ENCODE results near the gene TNFRSF1A.

The TNFRSF1A gene

GRCh38 chr12:6323995-6324711 lies 17.7 kb downstream of the TNFRSF1A start:
- Histone ChIP-seq H2BK5ac (ENCODE audit: low read depth, low read length, poor library complexity) (peak overlapping the region; percentile 54), H3K27ac (ENCODE audit: low read depth, low read length) (peak overlapping the region; percentile 77), H4K91ac (ENCODE audit: low read depth, low read length) (peak overlapping the region; percentile 80), H3K36me3 (ENCODE audit: control insufficient read depth in 1 of 2, insufficient read depth in 2 of 2, low read length in 2 of 2) (peaks cover 17 to 24% of the 10 kb centered on the region in 2 experiments), H3K79me1 (ENCODE audit: low read length) (peaks cover 6% of the 10 kb centered on the region), H3K23ac (ENCODE audit: low read length) (no peak overlapping the region), H3K4me1 (ENCODE audit: control insufficient read depth in 1 of 2, insufficient read depth in 2 of 2, low read length in 2 of 2) (peaks cover 14 to 16% of the 10 kb centered on the region in 2 experiments), H2BK12ac (ENCODE audit: low read length) (peak overlapping the region; percentile 62), H3K79me2 (ENCODE audit: control insufficient read depth, insufficient read depth, low read length, poor library complexity) (peaks cover 3% of the 10 kb centered on the region), H3K9me3 (ENCODE audit: insufficient read depth, low read depth, low read length) (peaks cover 3% of the 10 kb centered on the region), H2AFZ (ENCODE audit: insufficient read depth, low read length, poor library complexity) (peak overlapping the region; percentile 32), H3K4me2 (ENCODE audit: low read length) (peak overlapping the region; percentile 23), H2AK5ac (ENCODE audit: low read length) (peak overlapping the region; percentile 49), H3K4me3 (ENCODE audit: low read depth, low read length) (no peak overlapping the region), H3K9ac (ENCODE audit: low read length) (peak overlapping the region; percentile 3), H3K27me3 (ENCODE audit: insufficient read depth, low read length) (no peaks in the 10 kb centered on the region), H2BK120ac (ENCODE audit: insufficient read depth, low read length, poor library complexity) (peak overlapping the region; percentile 40), H4K12ac (ENCODE audit: low read depth, low read length) (no peak overlapping the region), H3K4ac (ENCODE audit: low read depth, low read length) (no peak overlapping the region), H4K8ac (ENCODE audit: low read depth, low read length) (peak overlapping the region; percentile 75), H3K18ac (ENCODE audit: low read length) (no peak overlapping the region), H3K14ac (ENCODE audit: low read length) (peak overlapping the region; percentile 69)
- DNase-seq, result no peak
- no CpG with 5 or more reads among the region's 19 CpGs for WGBS (ENCODE audit: extremely low coverage, insufficient coverage, insufficient read length)

- H3K9ac ChIP-seq (ENCODE audit: low read length), result no peak overlapping the region
- H3K23ac ChIP-seq (ENCODE audit: low read length), result no peak overlapping the region
- peak overlapping the region; percentile 23 for H3K4me2 ChIP-seq (ENCODE audit: low read length)
- H4K91ac ChIP-seq (ENCODE audit: low read depth, low read length), result peak overlapping the region; percentile 80
- H2BK5ac ChIP-seq (ENCODE audit: low read depth, low read length, poor library complexity), result peak overlapping the region; percentile 54
- H2AFZ ChIP-seq (ENCODE audit: insufficient read depth, low read length, poor library complexity), result peak overlapping the region; percentile 32
- H3K18ac ChIP-seq (ENCODE audit: low read length), result peak overlapping the region; percentile 54
- H3K79me2 ChIP-seq (ENCODE audit: control insufficient read depth, insufficient read depth, low read length, poor library complexity), result peaks cover 3% of the 10 kb centered on the region
- peaks cover 5% of the 10 kb centered on the region for H3K9me3 ChIP-seq (ENCODE audit: insufficient read depth, low read depth, low read length)
- WGBS (ENCODE audit: extremely low coverage, insufficient coverage, insufficient read length), result no CpG with 5 or more reads among the region's 14 CpGs
- peak overlapping the region; percentile 67 for H4K12ac ChIP-seq (ENCODE audit: low read depth, low read length)
- DNase-seq, result peak; percentile 72 to 81
- peak overlapping the region; percentile 69 for H3K14ac ChIP-seq (ENCODE audit: low read length)
- peak overlapping the region; percentile 75 for H4K8ac ChIP-seq (ENCODE audit: low read depth, low read length)
- H3K36me3 ChIP-seq (ENCODE audit: control insufficient read depth in 1 of 2, insufficient read depth in 2 of 2, low read length in 2 of 2), result peaks cover 13 to 21% of the 10 kb centered on the region in 2 experiments
- H2BK12ac ChIP-seq (ENCODE audit: low read length), result peak overlapping the region; percentile 62
- peak overlapping the region; percentile 77 for H3K27ac ChIP-seq (ENCODE audit: low read depth, low read length)
- H2AK5ac ChIP-seq (ENCODE audit: low read length), result peak overlapping the region; percentile 49
- H3K4ac ChIP-seq (ENCODE audit: low read depth, low read length), result no peak overlapping the region
- H3K79me1 ChIP-seq (ENCODE audit: low read length), result peaks cover 6% of the 10 kb centered on the region
- peaks cover 14 to 16% of the 10 kb centered on the region in 2 experiments for H3K4me1 ChIP-seq (ENCODE audit: control insufficient read depth in 1 of 2, insufficient read depth in 2 of 2, low read length in 2 of 2)
- H3K4me3 ChIP-seq (ENCODE audit: low read depth, low read length), result no peak overlapping the region
- H3K27me3 ChIP-seq (ENCODE audit: insufficient read depth, low read length), result no peaks in the 10 kb centered on the region
- peak overlapping the region; percentile 40 for H2BK120ac ChIP-seq (ENCODE audit: insufficient read depth, low read length, poor library complexity)
These were observed 18.4 kb downstream of the TNFRSF1A start for GRCh38 chr12:6323340-6323994.

GRCh38 chr12:6322969-6323339 lies 18.9 kb downstream of the TNFRSF1A start:
- Histone ChIP-seq H3K79me1 (ENCODE audit: low read length) (peaks cover 6% of the 10 kb centered on the region), H3K4me3 (ENCODE audit: low read depth, low read length) (no peak overlapping the region), H3K36me3 (ENCODE audit: control insufficient read depth in 1 of 2, insufficient read depth in 2 of 2, low read length in 2 of 2) (peaks cover 10 to 16% of the 10 kb centered on the region in 2 experiments), H2BK5ac (ENCODE audit: low read depth, low read length, poor library complexity) (no peak overlapping the region), H3K23ac (ENCODE audit: low read length) (no peak overlapping the region), H4K91ac (ENCODE audit: low read depth, low read length) (no peak overlapping the region), H3K9me3 (ENCODE audit: insufficient read depth, low read depth, low read length) (peaks cover 5% of the 10 kb centered on the region), H3K27me3 (ENCODE audit: insufficient read depth, low read length) (no peaks in the 10 kb centered on the region), H2BK12ac (ENCODE audit: low read length) (peak overlapping the region; percentile 23), H4K8ac (ENCODE audit: low read depth, low read length) (no peak overlapping the region), H4K12ac (ENCODE audit: low read depth, low read length) (no peak overlapping the region), H3K4ac (ENCODE audit: low read depth, low read length) (no peak overlapping the region), H3K4me1 (ENCODE audit: control insufficient read depth in 1 of 2, insufficient read depth in 2 of 2, low read length in 2 of 2) (peaks cover 14 to 16% of the 10 kb centered on the region in 2 experiments), H3K18ac (ENCODE audit: low read length) (no peak overlapping the region), H3K14ac (ENCODE audit: low read length) (no peak overlapping the region), H2BK120ac (ENCODE audit: insufficient read depth, low read length, poor library complexity) (no peak overlapping the region), H2AK5ac (ENCODE audit: low read length) (no peak overlapping the region), H3K79me2 (ENCODE audit: control insufficient read depth, insufficient read depth, low read length, poor library complexity) (peaks cover 3% of the 10 kb centered on the region), H2AFZ (ENCODE audit: insufficient read depth, low read length, poor library complexity) (no peak overlapping the region), H3K27ac (ENCODE audit: low read depth, low read length) (peak overlapping the region; percentile 58), H3K4me2 (ENCODE audit: low read length) (peak overlapping the region; percentile 14), H3K9ac (ENCODE audit: low read length) (no peak overlapping the region)
- no CpG with 5 or more reads among the region's 2 CpGs for WGBS (ENCODE audit: extremely low coverage, insufficient coverage, insufficient read length)
- no peak for DNase-seq

GRCh38 chr12:6322352-6322751 lies 19.5 kb downstream of the TNFRSF1A start:
- Histone ChIP-seq H2AFZ (ENCODE audit: insufficient read depth, low read length, poor library complexity) (no peak overlapping the region), H3K79me1 (ENCODE audit: low read length) (peaks cover 6% of the 10 kb centered on the region), H3K79me2 (ENCODE audit: control insufficient read depth, insufficient read depth, low read length, poor library complexity) (peaks cover 3% of the 10 kb centered on the region), H3K9me3 (ENCODE audit: insufficient read depth, low read depth, low read length) (peaks cover 5% of the 10 kb centered on the region), H3K4me3 (ENCODE audit: low read depth, low read length) (no peak overlapping the region), H2AK5ac (ENCODE audit: low read length) (peak overlapping the region; percentile 28), H4K91ac (ENCODE audit: low read depth, low read length) (peak overlapping the region; percentile 48), H2BK12ac (ENCODE audit: low read length) (peak overlapping the region; percentile 63), H3K4ac (ENCODE audit: low read depth, low read length) (no peak overlapping the region), H4K8ac (ENCODE audit: low read depth, low read length) (no peak overlapping the region), H3K18ac (ENCODE audit: low read length) (peak overlapping the region; percentile 30), H3K4me1 (ENCODE audit: control insufficient read depth in 1 of 2, insufficient read depth in 2 of 2, low read length in 2 of 2) (peaks cover 14 to 17% of the 10 kb centered on the region in 2 experiments), H2BK120ac (ENCODE audit: insufficient read depth, low read length, poor library complexity) (no peak overlapping the region), H3K23ac (ENCODE audit: low read length) (no peak overlapping the region), H4K12ac (ENCODE audit: low read depth, low read length) (no peak overlapping the region), H3K36me3 (ENCODE audit: control insufficient read depth in 1 of 2, insufficient read depth in 2 of 2, low read length in 2 of 2) (peaks cover 7 to 11% of the 10 kb centered on the region in 2 experiments), H2BK5ac (ENCODE audit: low read depth, low read length, poor library complexity) (no peak overlapping the region), H3K27me3 (ENCODE audit: insufficient read depth, low read length) (no peaks in the 10 kb centered on the region), H3K4me2 (ENCODE audit: low read length) (no peak overlapping the region), H3K9ac (ENCODE audit: low read length) (no peak overlapping the region), H3K27ac (ENCODE audit: low read depth, low read length) (no peak overlapping the region), H3K14ac (ENCODE audit: low read length) (peak overlapping the region; percentile 46)
- no CpG with 5 or more reads among the region's 4 CpGs for WGBS (ENCODE audit: extremely low coverage, insufficient coverage, insufficient read length)
- DNase-seq, result no peak
